ENCODE results near the gene SNX10.
A peak's percentile ranks its signal among the peaks of the same experiment; 100 is the strongest.
"Not testable (repeated sequence)": the region's sequence is repeated elsewhere in the genome, so short reads cannot be mapped to it uniquely, and the experiment has no call there.

SNX10 gene

GRCh38 chr7:26291699-26292538 is at the start of gene SNX10:
Gene SNX10 (plus strand): TSS chr7:26291862. CDS start chr7:26346443, 54,581 bp downstream.
- DNase-seq, result peak; percentile 65

- DNase-seq, result no peak
Observed at GRCh38 chr7:26245150-26245549, 46.5 kb upstream of the SNX10 start.

GRCh38 chr7:26250239-26250638 is 41.4 kb upstream of the SNX10 start:
- no peak for DNase-seq

- DNase-seq, result not testable (repeated sequence)
Observed at GRCh38 chr7:26261866-26262265, 29.8 kb upstream of the SNX10 start.

- DNase-seq, result no peak
Observed at GRCh38 chr7:26265065-26265464, 26.6 kb upstream of the SNX10 start.

GRCh38 chr7:26265499-26266075 is 26.1 kb upstream of the SNX10 start:
- no peak for DNase-seq

- no peak for DNase-seq
Observed at GRCh38 chr7:26267601-26268166, 24.0 kb upstream of the SNX10 start.

GRCh38 chr7:26275213-26275612 is 16.4 kb upstream of the SNX10 start:
- no peak for DNase-seq

- no peak for DNase-seq
Observed at GRCh38 chr7:26278770-26279169, 12.9 kb upstream of the SNX10 start.

- no peak for DNase-seq
Observed at GRCh38 chr7:26279405-26279804, 12.3 kb upstream of the SNX10 start.

- DNase-seq, result no peak
Observed at GRCh38 chr7:26280097-26280496, 11.6 kb upstream of the SNX10 start.

- DNase-seq, result no peak
Observed at GRCh38 chr7:26280723-26281122, 10.9 kb upstream of the SNX10 start.

GRCh38 chr7:26284477-26284876 is 7.2 kb upstream of the SNX10 start:
- no peak for DNase-seq

GRCh38 chr7:26284995-26285632 is 6.5 kb upstream of the SNX10 start:
- peak; percentile 8 for DNase-seq

GRCh38 chr7:26286157-26286556 is 5.5 kb upstream of the SNX10 start:
- DNase-seq, result no peak

- not testable (repeated sequence) for DNase-seq
Observed at GRCh38 chr7:26288126-26288525, 3.5 kb upstream of the SNX10 start.

GRCh38 chr7:26291251-26291650 is 411 bp upstream of the SNX10 start:
- DNase-seq, result no peak

- no peak for DNase-seq
Observed at GRCh38 chr7:26292768-26293560, 1.3 kb downstream of the SNX10 start.

- no peak for DNase-seq
Observed at GRCh38 chr7:26293569-26294308, 2.1 kb downstream of the SNX10 start.

GRCh38 chr7:26295015-26295414 is 3.4 kb downstream of the SNX10 start:
- DNase-seq, result no peak

- DNase-seq, result no peak
Observed at GRCh38 chr7:26295586-26295985, 3.9 kb downstream of the SNX10 start.

GRCh38 chr7:26298472-26299058 is 6.9 kb downstream of the SNX10 start:
- DNase-seq, result no peak
